SK-N-SH (cell line): ENCODE results near the gene ZBTB7B. TPM values are rescaled to one million over a fixed set of nuclear protein-coding genes. Genes with fewer than 3 reads are reported as not detected.

Experiments used
- CTCF ChIA-PET: fragments of 300-600, 350-600 bp; formaldehyde crosslinking; extraction: SDS; loops from one replicate; lab custom pipeline; 2021; lab: Yijun Ruan, JAX
- POLR2A ChIA-PET: fragments of 350-600 bp; sonication (Branson Sonifier 250); formaldehyde crosslinking; extraction: SDS; loops from one replicate; lab custom pipeline; 2020; ENCODE audit warnings: antibody characterized with exemption, inconsistent platforms; lab: Yijun Ruan, JAX
- DNase-seq: peaks from one replicate; pipeline ENCODE4 v3.0.0; 2012
- H2AFZ ChIP-seq: fragments of 200-600 bp; sonication (generic); 2 replicates; pipeline ENCODE4 v1.8.1; 2016; ENCODE audit warnings: antibody characterized with exemption, mild to moderate bottlenecking, low read depth
- H3F3A ChIP-seq: fragments of 200-600 bp; sonication (generic); replicated peaks from 2 replicates; pipeline ENCODE3; 2016; ENCODE audit warnings: antibody characterized with exemption, mild to moderate bottlenecking; ENCODE audit not compliant: insufficient read depth
- H3K27ac ChIP-seq, 2 experiments: fragments of 200-500 bp in 1 of 2; fragments of 200-600 bp in 1 of 2; sonication (Bioruptor generic) in 1 of 2; sonication (generic), shearing (Covaris generic) in 1 of 2; 2 replicates each; pipeline versions ENCODE4 v1.5.1 to v1.6.1; 2014 to 2016; ENCODE audit warnings: low read depth in 2 of 2, inconsistent platforms in 1 of 2, low read length in 1 of 2, mild to moderate bottlenecking in 1 of 2, mixed read lengths in 1 of 2
- H3K27me3 ChIP-seq: fragments of 200-600 bp; sonication (generic), shearing (Covaris generic); 2 replicates; pipeline ENCODE4 v1.6.1; 2016; ENCODE audit warnings: mixed run types; ENCODE audit not compliant: insufficient read depth
- H3K36me3 ChIP-seq, 2 experiments: fragments of 200-500 bp in 1 of 2; fragments of 200-600 bp in 1 of 2; sonication (Bioruptor generic) in 1 of 2; sonication (generic) in 1 of 2; replicated peaks in 1 of 2; 2 replicates each; pipeline versions ENCODE3 to v1.5.1; 2014 to 2016; ENCODE audit warnings: low read length in 1 of 2, mild to moderate bottlenecking in 1 of 2; ENCODE audit not compliant: insufficient read depth in 2 of 2, control insufficient read depth in 1 of 2
- H3K4me1 ChIP-seq, 2 experiments: fragments of 200-500 bp in 1 of 2; fragments of 200-600 bp in 1 of 2; sonication (Bioruptor generic) in 1 of 2; sonication (generic), shearing (Covaris generic) in 1 of 2; 2 replicates each; pipeline versions ENCODE4 v1.5.1 to v1.6.1; 2014 to 2016; ENCODE audit warnings: low read depth in 1 of 2, low read length in 1 of 2, mixed run types in 1 of 2; ENCODE audit not compliant: insufficient read depth in 2 of 2, control insufficient read depth in 1 of 2
- H3K4me2 ChIP-seq: fragments of 200-600 bp; sonication (generic), shearing (Covaris generic); 2 replicates; pipeline ENCODE4 v1.6.1; 2017; ENCODE audit warnings: mixed run types
- H3K4me3 ChIP-seq, 2 experiments: fragments of 200-500 bp in 1 of 2; fragments of 200-600 bp in 1 of 2; sonication (Bioruptor generic) in 1 of 2; sonication (generic), shearing (Covaris generic) in 1 of 2; 2 replicates each; pipeline versions ENCODE4 v1.5.1 to v1.8.1; 2014 to 2016; ENCODE audit warnings: low read depth in 2 of 2, inconsistent platforms in 1 of 2, low read length in 1 of 2, mild to moderate bottlenecking in 1 of 2, mixed read lengths in 1 of 2, moderate library complexity in 1 of 2
- H3K79me2 ChIP-seq: fragments of 200-600 bp; sonication (generic); 2 replicates; pipeline ENCODE4 v1.8.1; 2017; ENCODE audit warnings: mild to moderate bottlenecking; ENCODE audit not compliant: insufficient read depth
- H3K9ac ChIP-seq: fragments of 200-600 bp; sonication (generic); 2 replicates; pipeline ENCODE4 v1.6.1; 2017; ENCODE audit warnings: mixed run types
- H3K9me2 ChIP-seq: fragments of 200-600 bp; sonication (generic); 2 replicates; pipeline ENCODE4 v1.6.1; 2017; ENCODE audit warnings: mixed run types
- H3K9me3 ChIP-seq: fragments of 200-600 bp; sonication (generic); 2 replicates; pipeline ENCODE4 v1.6.1; 2017; ENCODE audit warnings: mixed run types, mild to moderate bottlenecking, moderate library complexity
- H4K20me1 ChIP-seq: fragments of 200-600 bp; sonication (generic); 2 replicates; pipeline ENCODE4 v1.6.1; 2017; ENCODE audit warnings: mild to moderate bottlenecking, mixed run types; ENCODE audit not compliant: insufficient read depth
- ELF1 ChIP-seq: IDR thresholded peaks from 2 replicates; pipeline ENCODE4 v1.4.0; 2012
- FOXJ3 ChIP-seq: sonication (generic); formaldehyde crosslinking; IDR thresholded peaks from 2 replicates; pipeline ENCODE4 v1.5.1; 2020; ENCODE audit warnings: mild to moderate bottlenecking, missing genetic modification reagents
- FOXM1 ChIP-seq: IDR thresholded peaks from 2 replicates; pipeline ENCODE4 v1.4.0; 2012; ENCODE audit warnings: low read depth, mild to moderate bottlenecking
- GATA2 ChIP-seq: sonication (generic); formaldehyde crosslinking; IDR thresholded peaks from 2 replicates; pipeline ENCODE4 v1.5.0; 2020; ENCODE audit warnings: mild to moderate bottlenecking, missing genetic modification reagents
- MEF2A ChIP-seq: IDR thresholded peaks from 2 replicates; pipeline ENCODE4 v1.4.0; 2012; ENCODE audit warnings: low read depth, borderline replicate concordance
- MXI1 ChIP-seq: IDR thresholded peaks from 2 replicates; pipeline ENCODE4 v1.6.1; 2012; ENCODE audit warnings: mild to moderate bottlenecking, low read depth, low read length, improper control_type of control experiment
- NRF1 ChIP-seq: IDR thresholded peaks from 2 replicates; pipeline ENCODE4 v1.6.1; 2012; ENCODE audit warnings: low read depth, mild to moderate bottlenecking, low read length
- RFX5 ChIP-seq: IDR thresholded peaks from 2 replicates; pipeline ENCODE4 v1.6.1; 2012; ENCODE audit warnings: mild to moderate bottlenecking, improper control_type of control experiment, low read length
- SIN3A ChIP-seq: IDR thresholded peaks from 2 replicates; pipeline ENCODE4 v1.6.1; 2012; ENCODE audit warnings: low read depth, mild to moderate bottlenecking, low read length, moderate library complexity, borderline replicate concordance
- SMC3 ChIP-seq: IDR thresholded peaks from 2 replicates; pipeline ENCODE4 v1.6.1; 2012; ENCODE audit warnings: low read depth, low read length, improper control_type of control experiment
- TCF12 ChIP-seq: IDR thresholded peaks from 2 replicates; pipeline ENCODE4 v1.4.0; 2012
- YY1 ChIP-seq: IDR thresholded peaks from 2 replicates; pipeline ENCODE4 v1.4.0; 2012; ENCODE audit warnings: low read depth, mild to moderate bottlenecking
- WGBS: methylation state at CpG from one replicate; pipeline ENCODE4 v1.1.6; 2017; ENCODE audit warnings: low lambda C conversion rate; 5-methylcytosine and 5-hydroxymethylcytosine counted together
- polyA plus RNA-seq, 3 experiments: library from polyadenylated mRNA; depleted of rRNA; stranded (reverse); fragments of >200 nt; gene quantifications; 2 replicates each; pipeline ENCODE4 v1.2.3, GENCODE V29; 2012
- TF ChIP-seq, protein P1 (sequence below): IDR thresholded peaks from 2 replicates; pipeline ENCODE4 v1.4.0; 2012; ENCODE audit warnings: low read depth, borderline replicate concordance
- TF ChIP-seq, protein P2 (sequence below): IDR thresholded peaks from 2 replicates; pipeline ENCODE4; 2012
- TF ChIP-seq, protein P3 (sequence below): fragments of 150-350 bp; IDR thresholded peaks from 2 replicates; pipeline ENCODE4 v1.6.1; 2017; ENCODE audit warnings: antibody characterized with exemption, low read length, low read depth, borderline replicate concordance

ZBTB7B gene
- polyA plus RNA-seq, 1 of the 3 experiments (the other 2 are of a cell fraction), result 15.7 TPM

DNA sequence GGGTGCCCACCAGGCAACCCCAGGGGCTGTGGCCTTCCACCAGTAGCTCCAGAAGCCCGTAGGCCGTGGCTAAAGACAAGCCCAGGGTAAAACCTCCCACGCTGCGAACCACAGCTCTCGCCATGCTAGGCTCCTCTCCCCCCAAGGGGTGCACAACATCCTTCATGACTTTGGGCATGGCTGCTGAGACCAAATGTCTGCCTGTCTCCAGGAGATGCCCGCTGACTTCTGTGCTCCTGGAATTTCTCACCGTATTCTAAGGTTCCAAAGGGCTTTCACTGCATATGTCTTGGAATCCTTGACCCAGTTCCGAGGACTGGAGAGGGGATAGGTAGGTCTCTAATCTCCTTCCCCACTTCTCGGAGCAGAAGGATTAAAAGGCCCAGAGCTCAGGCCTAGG lies 30.9 kb downstream of the ZBTB7B start, which contains the start of the genes DCST1 and DCST2 (continued):
- TF ChIP-seq, protein P1, sequence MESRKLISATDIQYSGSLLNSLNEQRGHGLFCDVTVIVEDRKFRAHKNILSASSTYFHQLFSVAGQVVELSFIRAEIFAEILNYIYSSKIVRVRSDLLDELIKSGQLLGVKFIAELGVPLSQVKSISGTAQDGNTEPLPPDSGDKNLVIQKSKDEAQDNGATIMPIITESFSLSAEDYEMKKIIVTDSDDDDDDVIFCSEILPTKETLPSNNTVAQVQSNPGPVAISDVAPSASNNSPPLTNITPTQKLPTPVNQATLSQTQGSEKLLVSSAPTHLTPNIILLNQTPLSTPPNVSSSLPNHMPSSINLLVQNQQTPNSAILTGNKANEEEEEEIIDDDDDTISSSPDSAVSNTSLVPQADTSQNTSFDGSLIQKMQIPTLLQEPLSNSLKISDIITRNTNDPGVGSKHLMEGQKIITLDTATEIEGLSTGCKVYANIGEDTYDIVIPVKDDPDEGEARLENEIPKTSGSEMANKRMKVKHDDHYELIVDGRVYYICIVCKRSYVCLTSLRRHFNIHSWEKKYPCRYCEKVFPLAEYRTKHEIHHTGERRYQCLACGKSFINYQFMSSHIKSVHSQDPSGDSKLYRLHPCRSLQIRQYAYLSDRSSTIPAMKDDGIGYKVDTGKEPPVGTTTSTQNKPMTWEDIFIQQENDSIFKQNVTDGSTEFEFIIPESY, result no peak
- TF ChIP-seq, protein P2, sequence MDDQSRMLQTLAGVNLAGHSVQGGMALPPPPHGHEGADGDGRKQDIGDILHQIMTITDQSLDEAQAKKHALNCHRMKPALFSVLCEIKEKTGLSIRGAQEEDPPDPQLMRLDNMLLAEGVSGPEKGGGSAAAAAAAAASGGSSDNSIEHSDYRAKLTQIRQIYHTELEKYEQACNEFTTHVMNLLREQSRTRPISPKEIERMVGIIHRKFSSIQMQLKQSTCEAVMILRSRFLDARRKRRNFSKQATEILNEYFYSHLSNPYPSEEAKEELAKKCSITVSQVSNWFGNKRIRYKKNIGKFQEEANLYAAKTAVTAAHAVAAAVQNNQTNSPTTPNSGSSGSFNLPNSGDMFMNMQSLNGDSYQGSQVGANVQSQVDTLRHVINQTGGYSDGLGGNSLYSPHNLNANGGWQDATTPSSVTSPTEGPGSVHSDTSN, result no peak
- no peak for TF ChIP-seq SIN3A
- no peak for TF ChIP-seq SMC3
- TF ChIP-seq FOXJ3 (CRISPR knock-in tag), result no peak
- TF ChIP-seq RFX5, result no peak
- TF ChIP-seq GATA2, result no peak
- TF ChIP-seq MEF2A, result no peak
- TF ChIP-seq MXI1, result no peak

DNA sequence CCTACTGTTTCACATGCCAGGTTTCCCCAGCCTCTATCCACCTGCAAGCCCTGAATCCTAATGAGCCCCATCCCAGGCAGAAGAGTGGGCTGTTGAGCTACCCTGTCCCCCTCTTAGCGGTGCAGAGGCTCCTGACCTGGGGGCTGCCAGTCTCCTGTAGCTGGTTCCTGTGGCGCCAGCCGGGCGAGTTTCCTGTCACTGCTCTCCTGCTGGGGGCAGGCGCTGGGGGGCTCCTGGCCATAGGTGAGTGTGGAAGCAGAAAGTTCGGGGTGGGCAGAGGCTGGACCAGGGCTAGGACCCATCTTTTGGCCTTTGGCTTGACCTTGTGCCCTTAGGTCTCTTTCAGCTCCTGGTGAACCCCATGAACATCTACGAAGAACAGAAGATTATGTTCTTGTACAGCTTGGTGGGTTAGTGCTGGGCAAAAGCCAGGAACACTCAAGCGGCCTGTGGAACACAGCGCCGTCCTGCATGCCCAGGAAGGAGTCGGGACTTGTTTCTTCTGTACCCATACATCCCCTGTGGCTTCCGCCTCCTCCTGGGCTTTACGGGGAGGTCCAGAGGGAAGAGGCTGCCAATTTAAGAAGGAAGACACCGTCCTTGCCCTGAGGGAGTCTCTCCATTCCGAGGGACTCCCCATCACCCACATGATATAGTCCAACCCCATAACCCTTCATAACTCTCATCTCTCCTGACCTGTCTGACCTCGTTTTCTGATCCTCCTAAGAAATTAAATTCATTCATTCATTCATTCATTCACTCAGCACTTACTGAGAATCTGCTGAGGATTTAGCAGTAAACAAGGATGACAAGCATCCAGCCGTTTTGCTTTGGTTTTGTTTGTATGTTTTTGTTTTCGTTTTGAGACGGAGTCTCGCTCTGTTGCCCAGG lies 32.0 kb downstream of the ZBTB7B start:
- Histone ChIP-seq H3K4me2 (no peak overlapping the region), H3K36me3 (no peaks in the 10 kb centered on the region), H2AFZ (no peak overlapping the region), H3K9me3 (no peaks in the 10 kb centered on the region), H3K4me3 (no peak overlapping the region), H3K9ac (no peak overlapping the region), H3K79me2 (no peaks in the 10 kb centered on the region), H3K9me2 (no peaks in the 10 kb centered on the region), H3K27ac (no peak overlapping the region), H3F3A (no peaks in the 10 kb centered on the region), H3K27me3 (no peaks in the 10 kb centered on the region), H3K4me1 (no peaks in the 10 kb centered on the region), H4K20me1 (no peaks in the 10 kb centered on the region)
- TF ChIP-seq, protein P3, sequence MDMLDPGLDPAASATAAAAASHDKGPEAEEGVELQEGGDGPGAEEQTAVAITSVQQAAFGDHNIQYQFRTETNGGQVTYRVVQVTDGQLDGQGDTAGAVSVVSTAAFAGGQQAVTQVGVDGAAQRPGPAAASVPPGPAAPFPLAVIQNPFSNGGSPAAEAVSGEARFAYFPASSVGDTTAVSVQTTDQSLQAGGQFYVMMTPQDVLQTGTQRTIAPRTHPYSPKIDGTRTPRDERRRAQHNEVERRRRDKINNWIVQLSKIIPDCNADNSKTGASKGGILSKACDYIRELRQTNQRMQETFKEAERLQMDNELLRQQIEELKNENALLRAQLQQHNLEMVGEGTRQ, result no peak
- TF ChIP-seq ELF1, result no peak
- TF ChIP-seq FOXM1, result no peak
- no peak for TF ChIP-seq NRF1
- no peak for TF ChIP-seq TCF12
- no peak for TF ChIP-seq FOXJ3 (CRISPR knock-in tag)
- no peak for TF ChIP-seq MXI1
- no peak for TF ChIP-seq YY1
- WGBS, result 76% methylated on average over 18 of the region's 20 CpGs
- ChIA-PET CTCF (interaction anchor here (1.1 to 26.0 kb wide), 7 partner anchors 10 to 33 kb away, joined by 3 to 573 read pairs (median 7); partner anchors contain the start of genes ADAM15, EFNA3 and EFNA4), POLR2A (no interaction called here)
- DNase-seq, result no peak
